Activated CD4-positive, alpha-beta T cell treated with anti-CD3 and anti-CD28 coated beads, Interleukin-2, amount 50 U/mL, for 24 hours (primary cell): ENCODE results near the gene CYP11A1.

ENCODE experiments used
- DNase-seq, 2 donors: peaks; one replicate each; pipeline ENCODE4 v3.0.0-alpha.2; 2020; ENCODE audit warnings: low read depth in 1 of 2, low spot score in 1 of 2

CYP11A1 gene

GRCh38 chr15:74367296-74367854, at the start of gene CYP11A1:
Gene CYP11A1 (minus strand): TSS chr15:74367646. CDS start chr15:74367585, 61 bp downstream.
- DNase-seq = no peak

- DNase-seq = no peak
These were observed 49.8 kb upstream of the CYP11A1 start for GRCh38 chr15:74417225-74417624.

GRCh38 chr15:74415966-74416916, 48.8 kb upstream of the CYP11A1 start:
- no peak for DNase-seq

- no peak for DNase-seq
These were observed 47.3 kb upstream of the CYP11A1 start for GRCh38 chr15:74414603-74415338.

- DNase-seq = no peak
These were observed 46.7 kb upstream of the CYP11A1 start for GRCh38 chr15:74414081-74414580.

GRCh38 chr15:74413350-74414080, 46.1 kb upstream of the CYP11A1 start:
- DNase-seq = no peak

- DNase-seq = no peak
These were observed 44.7 kb upstream of the CYP11A1 start for GRCh38 chr15:74412159-74412558.

- DNase-seq = no peak
These were observed 44.2 kb upstream of the CYP11A1 start for GRCh38 chr15:74411686-74412085.

- no peak for DNase-seq
These were observed 43.1 kb upstream of the CYP11A1 start for GRCh38 chr15:74410502-74410901.

GRCh38 chr15:74409225-74409624, 41.8 kb upstream of the CYP11A1 start:
- no peak for DNase-seq

GRCh38 chr15:74408815-74409214, 41.4 kb upstream of the CYP11A1 start:
- no peak for DNase-seq

GRCh38 chr15:74408385-74408784, 40.9 kb upstream of the CYP11A1 start:
- no peak for DNase-seq

GRCh38 chr15:74406992-74407705, 39.7 kb upstream of the CYP11A1 start:
- DNase-seq = no peak

- no peak for DNase-seq
These were observed 39.1 kb upstream of the CYP11A1 start for GRCh38 chr15:74406517-74406916.

- DNase-seq = no peak
These were observed 38.4 kb upstream of the CYP11A1 start for GRCh38 chr15:74405823-74406222.

GRCh38 chr15:74403991-74404563, 36.6 kb upstream of the CYP11A1 start:
- no peak for DNase-seq

GRCh38 chr15:74403588-74403919, 36.1 kb upstream of the CYP11A1 start:
- no peak for DNase-seq

GRCh38 chr15:74402873-74403587, 35.6 kb upstream of the CYP11A1 start:
- DNase-seq = peak; percentile 54 to 82

- no peak for DNase-seq
These were observed 34.9 kb upstream of the CYP11A1 start for GRCh38 chr15:74402337-74402841.
